Activated naive CD8-positive, alpha-beta T cell treated with anti-CD3 and anti-CD28 coated beads for 36 hours (primary cell): ENCODE data around the gene RPS5. TPM values are rescaled to one million over a fixed set of nuclear protein-coding genes. Genes with fewer than 3 reads are reported as not detected.
"Not testable (repeated sequence)": the region's sequence is repeated elsewhere in the genome, so short reads cannot be mapped to it uniquely, and the experiment has no call there.

Experiments
- DNase-seq: peaks from one replicate; pipeline ENCODE4 v3.0.0; 2021
- H3K27ac Mint-ChIP-seq: one replicate; pipeline ENCODE4 v1.8.0; 2022; ENCODE audit warnings: mild to moderate bottlenecking, moderate library complexity, mixed read lengths
- H3K27me3 Mint-ChIP-seq: one replicate; pipeline ENCODE4 v1.8.0; 2022; ENCODE audit warnings: mild to moderate bottlenecking, mixed read lengths
- H3K36me3 Mint-ChIP-seq: one replicate; pipeline ENCODE4 v1.8.0; 2021; ENCODE audit warnings: mild to moderate bottlenecking, mixed read lengths
- H3K4me1 Mint-ChIP-seq: one replicate; pipeline ENCODE4 v1.8.0; 2021; ENCODE audit warnings: mixed read lengths
- H3K4me3 Mint-ChIP-seq: one replicate; pipeline ENCODE4 v1.8.0; 2022; ENCODE audit warnings: mild to moderate bottlenecking, moderate library complexity, mixed read lengths
- H3K9me3 Mint-ChIP-seq: one replicate; pipeline ENCODE4 v1.8.0; 2022; ENCODE audit warnings: mixed read lengths
- total RNA-seq, 2 experiments: library from RNA; stranded (reverse); gene quantifications; one replicate each; pipeline ENCODE4 v1.2.3, GENCODE V29; 2021

Gene RPS5
- total RNA-seq, 2 experiments from 2014 or later: 1,717 to 1,777 TPM

DNA sequence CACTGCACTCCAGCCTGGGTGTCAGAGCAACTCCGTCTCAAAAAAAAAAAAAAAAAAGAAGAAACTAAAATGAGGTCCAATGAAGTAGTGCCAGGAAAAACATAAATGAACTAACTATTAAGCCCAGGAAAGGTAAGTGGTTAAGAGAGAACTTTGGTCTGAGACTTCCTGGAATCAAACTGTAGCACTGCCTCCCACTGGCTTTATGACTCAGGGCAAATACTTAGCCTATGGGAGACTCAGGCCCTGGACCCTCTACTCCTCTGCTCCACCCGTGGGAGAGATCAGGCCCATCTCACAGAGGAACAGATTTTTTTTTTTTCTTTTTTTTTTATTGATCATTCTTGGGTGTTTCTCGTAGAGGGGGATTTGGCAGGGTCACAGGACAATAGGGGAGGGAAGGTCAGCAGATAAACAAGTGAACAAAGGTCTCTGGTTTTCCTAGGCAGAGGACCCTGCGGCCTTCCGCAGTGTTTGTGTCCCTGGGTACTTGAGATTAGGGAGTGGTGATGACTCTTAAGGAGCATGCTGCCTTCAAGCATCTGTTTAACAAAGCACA is 16.9 kb downstream of the RPS5 start:
- not testable (repeated sequence) for H3K27ac Mint-ChIP-seq, H3K9me3 Mint-ChIP-seq, H3K4me3 Mint-ChIP-seq

GRCh38 chr19:58406818-58407657 is 20.0 kb downstream of the RPS5 start:
- no peak for DNase-seq
- Mint-ChIP-seq H3K4me3 (peak overlapping the region; percentile 90), H3K4me1 (peaks cover 29% of the 10 kb centered on the region), H3K27me3 (no peaks in the 10 kb centered on the region), H3K27ac (peak overlapping the region; percentile 92), H3K36me3 (peaks cover 11% of the 10 kb centered on the region), H3K9me3 (no peaks in the 10 kb centered on the region)

More for the DNA sequence above, 16.9 kb downstream of the RPS5 start:
- H3K27me3 Mint-ChIP-seq, DNase-seq: not testable (repeated sequence)
- Mint-ChIP-seq H3K4me1 (peaks cover 18% of the 10 kb centered on the region), H3K36me3 (peaks cover 10% of the 10 kb centered on the region)

DNA sequence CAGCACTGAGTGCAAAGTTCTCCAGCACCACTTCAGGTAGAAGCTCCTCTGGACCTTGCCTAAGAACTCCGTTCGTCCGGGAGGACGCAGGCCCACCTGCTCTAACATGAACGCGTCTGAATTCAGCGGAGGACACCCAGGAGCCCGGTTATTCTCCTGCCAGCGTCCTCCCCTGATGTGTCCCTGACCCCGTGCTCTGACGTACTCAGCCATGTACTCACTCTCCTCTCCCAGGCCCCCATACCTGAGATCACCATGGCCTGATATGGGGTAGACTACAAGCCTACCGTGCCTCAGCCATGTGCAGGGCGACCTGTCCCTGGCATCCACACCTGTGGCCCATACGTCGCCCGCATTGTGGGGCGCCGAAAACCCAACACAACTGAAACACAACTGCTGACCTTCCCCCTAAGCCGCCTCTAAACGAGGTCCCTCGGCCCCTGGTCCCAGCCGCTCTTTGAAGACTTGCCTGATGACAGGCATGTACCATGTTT is 20.6 kb downstream of the RPS5 start:
- peaks cover 11% of the 10 kb centered on the region for H3K36me3 Mint-ChIP-seq
- H3K27ac Mint-ChIP-seq: peak overlapping the region; percentile 92
- H3K4me1 Mint-ChIP-seq: peaks cover 29% of the 10 kb centered on the region
- no peaks in the 10 kb centered on the region for H3K27me3 Mint-ChIP-seq
- no peak for DNase-seq
- H3K4me3 Mint-ChIP-seq: peak overlapping the region; percentile 90
- no peaks in the 10 kb centered on the region for H3K9me3 Mint-ChIP-seq

DNA sequence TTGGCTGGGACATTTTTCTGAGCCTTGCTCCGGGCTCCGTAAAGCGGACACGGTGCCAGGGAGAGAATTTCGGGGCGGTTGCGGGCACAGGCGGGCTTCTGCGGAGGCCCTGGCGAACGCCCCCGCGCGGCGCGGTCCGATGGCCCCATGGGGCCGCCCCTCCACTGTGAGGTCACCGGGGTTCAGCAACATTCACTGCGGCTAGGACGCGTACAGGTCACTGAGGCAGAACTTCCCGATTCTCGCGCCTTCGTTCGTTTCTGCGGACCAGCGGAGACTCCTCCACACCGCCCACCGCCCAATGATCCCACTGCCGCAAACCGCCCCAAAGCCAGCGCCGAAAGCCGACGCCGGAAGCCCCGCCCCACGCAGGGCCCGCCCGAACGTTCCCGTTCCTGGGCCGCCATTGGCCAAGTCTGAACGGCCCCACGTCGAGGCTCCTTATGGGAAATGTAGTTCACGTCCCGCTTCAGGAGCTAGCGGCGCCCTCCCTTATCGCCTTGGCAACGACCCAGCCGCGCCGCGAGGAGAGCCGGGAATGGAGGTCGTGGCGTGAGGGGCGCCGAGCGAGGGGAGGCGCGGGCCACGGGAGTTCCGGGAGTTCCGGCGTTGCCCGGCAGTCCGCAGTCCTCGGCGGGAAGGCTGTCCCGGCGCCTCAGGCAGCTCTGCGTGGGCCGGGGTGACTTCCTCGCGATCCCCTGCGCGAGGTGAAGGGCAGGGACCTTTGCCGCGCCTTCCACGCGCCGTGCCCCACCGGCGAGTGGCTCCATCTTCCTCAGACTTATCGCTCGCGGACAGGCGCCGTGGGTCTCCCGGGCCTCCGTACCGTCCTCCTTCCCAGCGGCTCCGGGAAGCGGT is 21.3 kb downstream of the RPS5 start, which contains the start of gene ZNF584:
Gene ZNF584, plus strand, starts transcription at position 498 of the 858 bp plus-strand sequence. CDS start 499 bp downstream, outside the sequence.
- peaks cover 32% of the 10 kb centered on the region for H3K4me1 Mint-ChIP-seq
- H3K9me3 Mint-ChIP-seq: no peaks in the 10 kb centered on the region
- peaks cover 14% of the 10 kb centered on the region for H3K36me3 Mint-ChIP-seq
- H3K27ac Mint-ChIP-seq: peak within 1 kb of the TSS; percentile 92
- H3K4me3 Mint-ChIP-seq: peak within 1 kb of the TSS; percentile 90
- peak; percentile 97 for DNase-seq
- no peaks in the 10 kb centered on the region for H3K27me3 Mint-ChIP-seq

- H3K27ac Mint-ChIP-seq: peak overlapping the region; percentile 43
- peak overlapping the region; percentile 90 for H3K4me3 Mint-ChIP-seq
- H3K36me3 Mint-ChIP-seq: peaks cover 14% of the 10 kb centered on the region
- H3K4me1 Mint-ChIP-seq: peaks cover 27% of the 10 kb centered on the region
- H3K27me3 Mint-ChIP-seq: no peaks in the 10 kb centered on the region
- DNase-seq: peak; percentile 51
- no peaks in the 10 kb centered on the region for H3K9me3 Mint-ChIP-seq
Observed at GRCh38 chr19:58409010-58409790, 22.1 kb downstream of the RPS5 start.

DNA sequence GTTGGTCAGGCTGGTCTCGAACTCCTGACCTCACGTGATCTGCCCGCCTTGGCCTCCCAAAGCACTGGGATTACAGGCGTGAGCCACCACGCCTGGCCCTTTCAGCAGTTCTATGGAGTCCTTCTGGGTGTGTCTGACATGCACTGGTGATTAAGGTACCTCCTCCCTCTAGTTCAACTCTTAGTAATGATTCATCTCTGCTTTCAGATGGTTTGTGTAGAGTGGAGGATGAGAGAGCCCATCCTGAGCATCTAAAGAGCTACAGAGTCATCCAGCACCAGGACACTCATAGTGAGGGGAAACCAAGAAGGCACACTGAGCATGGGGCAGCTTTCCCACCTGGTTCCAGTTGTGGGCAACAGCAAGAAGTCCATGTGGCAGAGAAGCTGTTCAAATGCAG is 29.5 kb downstream of the RPS5 start:
- H3K27ac Mint-ChIP-seq: no peak overlapping the region
- H3K4me1 Mint-ChIP-seq: peaks cover 2% of the 10 kb centered on the region
- no peak for DNase-seq
- no peaks in the 10 kb centered on the region for H3K9me3 Mint-ChIP-seq
- H3K4me3 Mint-ChIP-seq: no peak overlapping the region
- no peaks in the 10 kb centered on the region for H3K27me3 Mint-ChIP-seq
- H3K36me3 Mint-ChIP-seq: peaks cover 51% of the 10 kb centered on the region

DNA sequence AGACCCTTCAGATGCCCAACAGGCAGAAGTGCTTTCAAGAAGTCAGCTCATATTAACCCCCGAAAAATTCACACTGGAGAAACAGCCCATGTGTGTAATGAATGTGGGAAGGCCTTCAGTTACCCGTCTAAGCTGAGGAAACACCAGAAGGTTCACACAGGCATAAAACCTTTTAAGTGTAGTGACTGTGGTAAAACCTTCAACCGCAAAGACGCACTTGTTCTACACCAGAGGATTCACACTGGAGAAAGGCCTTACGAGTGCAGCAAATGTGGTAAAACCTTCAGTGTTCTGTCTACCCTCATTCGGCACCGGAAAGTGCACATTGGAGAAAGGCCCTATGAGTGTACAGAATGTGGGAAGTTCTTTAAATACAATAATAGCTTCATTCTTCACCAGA is 30.0 kb downstream of the RPS5 start:
- peaks cover 51% of the 10 kb centered on the region for H3K36me3 Mint-ChIP-seq
- H3K27ac Mint-ChIP-seq: no peak overlapping the region
- no peak for DNase-seq
- H3K4me3 Mint-ChIP-seq: no peak overlapping the region
- no peaks in the 10 kb centered on the region for H3K9me3 Mint-ChIP-seq
- peaks cover 2% of the 10 kb centered on the region for H3K4me1 Mint-ChIP-seq
- no peaks in the 10 kb centered on the region for H3K27me3 Mint-ChIP-seq

GRCh38 chr19:58428617-58429016 is 41.5 kb downstream of the RPS5 start:
- Mint-ChIP-seq H3K27ac (no peak overlapping the region), H3K9me3 (peaks cover 39% of the 10 kb centered on the region), H3K4me3 (no peak overlapping the region), H3K36me3 (peaks cover 68% of the 10 kb centered on the region), H3K4me1 (no peaks in the 10 kb centered on the region), H3K27me3 (no peaks in the 10 kb centered on the region)
- no peak for DNase-seq

DNA sequence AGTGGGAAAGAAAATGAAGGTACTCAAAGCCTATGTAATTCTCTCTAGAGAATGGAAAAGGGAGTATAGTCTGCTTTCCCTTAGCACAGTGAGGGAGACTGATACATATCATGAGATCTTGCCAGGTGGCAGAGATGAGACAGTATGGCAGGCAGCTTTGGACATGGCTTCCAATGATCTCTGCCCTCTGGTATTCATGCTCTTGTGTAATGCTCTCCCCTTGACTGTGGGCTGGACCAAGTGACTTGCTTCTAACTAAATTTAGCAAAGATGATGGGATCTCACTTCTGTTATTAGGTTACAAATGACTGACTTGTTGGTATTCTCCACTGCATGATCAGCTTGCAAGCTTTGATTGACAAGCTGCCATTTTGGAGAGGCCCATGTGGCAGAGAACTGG is 42.7 kb downstream of the RPS5 start:
- Mint-ChIP-seq H3K27me3 (no peaks in the 10 kb centered on the region), H3K4me3 (no peak overlapping the region), H3K4me1 (no peaks in the 10 kb centered on the region), H3K9me3 (peaks cover 47% of the 10 kb centered on the region), H3K27ac (no peak overlapping the region), H3K36me3 (peaks cover 80% of the 10 kb centered on the region)
- DNase-seq: no peak

GRCh38 chr19:58434217-58434616 is 47.1 kb downstream of the RPS5 start:
- Mint-ChIP-seq H3K4me3 (no peak overlapping the region), H3K4me1 (peaks cover 8% of the 10 kb centered on the region), H3K36me3 (peaks cover 98% of the 10 kb centered on the region), H3K9me3 (peaks cover 71% of the 10 kb centered on the region), H3K27me3 (no peaks in the 10 kb centered on the region), H3K27ac (peak overlapping the region; percentile 42)
- no peak for DNase-seq

DNA sequence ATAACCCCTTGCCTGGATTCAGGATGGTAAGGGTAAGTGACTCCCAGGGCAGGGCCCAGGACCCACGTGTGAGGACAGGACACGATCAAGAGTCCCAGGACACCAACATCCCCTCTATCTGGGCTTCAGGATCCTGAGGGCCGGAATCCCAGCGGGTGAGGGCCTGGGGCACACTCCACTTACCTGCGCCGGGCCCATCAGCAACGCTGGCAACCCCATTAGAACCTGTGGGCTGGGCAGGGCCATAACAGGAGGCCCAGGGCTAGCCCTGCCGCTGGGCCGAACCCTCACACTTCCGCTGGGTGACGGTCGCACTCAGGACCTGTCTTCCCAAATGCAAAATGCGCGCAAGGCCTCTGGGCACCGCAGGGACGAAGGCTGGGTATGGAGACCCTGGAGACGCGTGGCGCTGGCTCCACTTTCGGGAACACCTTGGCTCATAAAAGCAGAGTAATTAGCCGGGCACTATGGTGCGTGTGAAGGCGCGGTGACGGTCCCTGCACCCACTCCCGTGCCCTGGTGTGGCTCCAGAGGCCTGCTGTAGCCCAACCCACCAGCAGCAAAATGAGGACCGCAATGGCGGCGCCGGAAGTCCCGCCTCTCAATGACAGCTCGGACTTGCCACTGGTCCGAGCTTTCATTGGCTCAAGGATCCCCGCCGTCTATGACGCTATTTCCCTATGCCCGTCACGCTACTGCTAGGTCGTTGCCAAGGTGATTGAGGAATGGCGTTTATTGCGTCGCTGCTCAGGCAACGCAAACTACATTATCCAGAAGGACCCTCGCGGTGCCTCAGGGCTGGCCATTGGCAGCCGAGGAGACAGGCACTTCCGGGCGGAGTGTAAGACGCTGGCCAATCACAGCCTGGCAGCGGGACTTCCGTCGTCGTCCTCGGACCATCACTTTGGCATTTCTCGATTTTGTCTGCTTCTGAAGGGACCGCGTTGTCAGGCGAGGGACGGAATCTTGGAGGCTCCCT is 52.8 kb downstream of the RPS5 start, which contains the start of gene ZNF132:
Gene ZNF132, minus strand, starts transcription at position 578 of the 979 bp plus-strand sequence. Its CDS starts 332 bp downstream, at position 246.
- Mint-ChIP-seq H3K27ac (peak within 1 kb of the TSS; percentile 94), H3K4me3 (peak within 1 kb of the TSS; percentile 92), H3K27me3 (no peaks in the 10 kb centered on the region), H3K36me3 (peaks cover 53% of the 10 kb centered on the region), H3K4me1 (peaks cover 22% of the 10 kb centered on the region), H3K9me3 (peaks cover 45% of the 10 kb centered on the region)
- DNase-seq: peak; percentile 94

- H3K27me3 Mint-ChIP-seq: no peaks in the 10 kb centered on the region
- H3K36me3 Mint-ChIP-seq: peaks cover 46% of the 10 kb centered on the region
- DNase-seq: no peak
- H3K4me3 Mint-ChIP-seq: peak overlapping the region; percentile 92
- H3K9me3 Mint-ChIP-seq: peaks cover 38% of the 10 kb centered on the region
- peaks cover 22% of the 10 kb centered on the region for H3K4me1 Mint-ChIP-seq
- H3K27ac Mint-ChIP-seq: peak overlapping the region; percentile 94
Observed at GRCh38 chr19:58440556-58440955, 53.5 kb downstream of the RPS5 start.

DNA sequence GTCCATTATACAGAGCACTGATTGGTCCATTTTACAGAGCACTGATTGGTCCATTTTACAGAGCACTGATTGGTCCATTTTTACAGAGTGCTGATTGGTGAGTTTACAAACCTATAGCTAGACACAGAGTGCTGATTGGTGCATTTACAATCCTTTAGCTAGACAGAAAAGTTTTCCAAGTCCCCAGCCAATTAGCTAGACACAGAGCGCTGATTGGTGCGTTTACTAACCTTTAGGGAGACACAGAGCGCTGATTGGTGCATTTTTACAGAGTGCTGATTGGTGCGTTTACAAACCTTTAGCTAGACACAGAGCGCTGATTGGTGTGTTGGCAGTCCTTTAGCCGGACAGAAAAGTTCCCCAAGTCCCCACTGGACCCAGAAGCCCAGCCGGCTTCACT is 55.9 kb downstream of the RPS5 start:
- not testable (repeated sequence) for DNase-seq, H3K4me3 Mint-ChIP-seq, H3K27ac Mint-ChIP-seq, H3K27me3 Mint-ChIP-seq
- peaks cover 18% of the 10 kb centered on the region for H3K4me1 Mint-ChIP-seq
- H3K9me3 Mint-ChIP-seq: peaks cover 26% of the 10 kb centered on the region
- peaks cover 25% of the 10 kb centered on the region for H3K36me3 Mint-ChIP-seq
